ENCODE measurements around the gene SLX9. TPM values are rescaled to one million over a fixed set of nuclear protein-coding genes. Genes with fewer than 3 reads are reported as not detected.

SLX9 gene
- total RNA-seq, 1 donor from 2014 or later: 38.8 TPM

GRCh38 chr21:44946254-44947041 is 6.6 kb downstream of the SLX9 start:
- Histone ChIP-seq H3K36me3 (ENCODE audit: insufficient read depth, low read length) (peaks cover 3% of the 10 kb centered on the region), H3K4me3 (ENCODE audit: insufficient read depth, low read depth, low read length) (no peak overlapping the region), H3K9ac (ENCODE audit: low read length) (no peak overlapping the region), H3K79me2 (ENCODE audit: insufficient read depth, low read length) (peaks cover 89% of the 10 kb centered on the region), H3K4me1 (ENCODE audit: insufficient read depth, low read length) (peaks cover 6% of the 10 kb centered on the region), H3K9me3 (ENCODE audit: insufficient read depth, low read depth, low read length) (no peaks in the 10 kb centered on the region), H2AFZ (ENCODE audit: low read depth, low read length) (no peak overlapping the region), H3K27me3 (ENCODE audit: insufficient read depth, low read length) (no peaks in the 10 kb centered on the region), H4K20me1 (ENCODE audit: insufficient read depth, low read length) (peaks cover 95% of the 10 kb centered on the region), H3K27ac (ENCODE audit: low read depth, low read length) (no peak overlapping the region), H3K4me2 (ENCODE audit: low read length) (no peak overlapping the region)
- no peak for FAIRE-seq
- no peak for DNase-seq (ENCODE audit: low read depth)
- no peak overlapping the region for H3K4me3 Mint-ChIP-seq (ENCODE audit: unreplicated experiment)
- H3K9me3 Mint-ChIP-seq (ENCODE audit: unreplicated experiment): no peaks in the 10 kb centered on the region
- H3K36me3 Mint-ChIP-seq (ENCODE audit: low read depth, unreplicated experiment): peaks cover 31% of the 10 kb centered on the region
- peaks cover 14% of the 10 kb centered on the region for H3K27me3 Mint-ChIP-seq (ENCODE audit: low read depth, unreplicated experiment)
- no peak overlapping the region for H3K27ac Mint-ChIP-seq (ENCODE audit: unreplicated experiment)
- H3K4me1 Mint-ChIP-seq (ENCODE audit: low read depth, unreplicated experiment): peaks cover 5% of the 10 kb centered on the region
- TF ChIP-seq CTCF (IDR thresholded peaks at IDR 0.05; ENCODE audit: insufficient read depth, low read depth, low read length) (no peak), EZH2 (IDR thresholded peaks at IDR 0.05; ENCODE audit: insufficient read depth, low read length) (no peak)

- Histone ChIP-seq H3K9ac (ENCODE audit: low read length) (no peak overlapping the region), H3K27ac (ENCODE audit: low read depth, low read length) (no peak overlapping the region), H3K9me3 (ENCODE audit: insufficient read depth, low read depth, low read length) (no peaks in the 10 kb centered on the region), H3K4me1 (ENCODE audit: insufficient read depth, low read length) (peaks cover 5% of the 10 kb centered on the region), H4K20me1 (ENCODE audit: insufficient read depth, low read length) (peaks cover 93% of the 10 kb centered on the region), H3K79me2 (ENCODE audit: insufficient read depth, low read length) (peaks cover 86% of the 10 kb centered on the region), H2AFZ (ENCODE audit: low read depth, low read length) (no peak overlapping the region), H3K36me3 (ENCODE audit: insufficient read depth, low read length) (peaks cover 3% of the 10 kb centered on the region), H3K4me3 (ENCODE audit: insufficient read depth, low read depth, low read length) (no peak overlapping the region), H3K4me2 (ENCODE audit: low read length) (no peak overlapping the region), H3K27me3 (ENCODE audit: insufficient read depth, low read length) (no peaks in the 10 kb centered on the region)
- Mint-ChIP-seq H3K27ac (ENCODE audit: unreplicated experiment) (no peak overlapping the region), H3K9me3 (ENCODE audit: unreplicated experiment) (no peaks in the 10 kb centered on the region), H3K4me3 (ENCODE audit: unreplicated experiment) (no peak overlapping the region), H3K27me3 (ENCODE audit: low read depth, unreplicated experiment) (peaks cover 14% of the 10 kb centered on the region), H3K4me1 (ENCODE audit: low read depth, unreplicated experiment) (peaks cover 5% of the 10 kb centered on the region), H3K36me3 (ENCODE audit: low read depth, unreplicated experiment) (peaks cover 30% of the 10 kb centered on the region)
- no peak for DNase-seq (ENCODE audit: low read depth)
- FAIRE-seq: no peak
- TF ChIP-seq CTCF (IDR thresholded peaks at IDR 0.05; ENCODE audit: insufficient read depth, low read depth, low read length) (no peak), EZH2 (IDR thresholded peaks at IDR 0.05; ENCODE audit: insufficient read depth, low read length) (no peak)
Observed at GRCh38 chr21:44947111-44947929, 7.5 kb downstream of the SLX9 start.

All from astrocyte (in vitro differentiated cells and primary cell).